ENCODE measurements around the gene ISOC2.
A peak's percentile ranks its signal among the peaks of the same experiment; 100 is the strongest.

The ISOC2 gene

DNA sequence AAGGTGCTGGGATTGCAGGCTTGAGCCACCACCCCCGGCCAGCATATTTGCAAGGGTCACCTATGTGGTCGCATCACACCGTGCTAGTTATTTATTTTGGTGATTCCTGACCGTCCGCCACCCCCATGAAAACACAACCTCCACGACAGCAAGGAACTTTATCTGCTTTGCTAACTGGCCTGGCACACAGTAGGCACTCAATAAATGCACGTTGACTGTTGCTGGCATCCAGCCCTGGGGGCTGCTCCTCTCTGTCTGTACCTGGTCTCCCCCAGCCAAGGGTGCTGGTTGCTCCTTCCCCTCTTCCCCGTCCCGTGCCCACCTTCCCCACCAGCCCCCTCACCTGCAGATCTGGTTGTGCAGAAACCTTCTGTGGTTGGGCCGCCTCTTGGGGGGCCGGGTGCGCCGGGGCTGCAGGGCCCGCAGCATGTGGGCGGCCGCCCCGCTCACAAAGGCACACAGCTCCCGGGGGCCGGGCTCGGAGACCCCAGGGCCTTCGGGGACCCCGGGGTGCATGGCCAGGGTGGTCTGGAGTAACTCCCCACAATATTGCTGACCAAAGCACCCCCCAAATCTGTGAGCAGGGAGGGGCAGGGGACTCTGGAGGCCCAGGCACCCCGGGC is 2.7 kb upstream of the ISOC2 start:
- no peak for DNase-seq (ENCODE audit: low read depth, low spot score)
- no peak overlapping the region for H3K4me3 ChIP-seq (ENCODE audit: low read length)

DNA sequence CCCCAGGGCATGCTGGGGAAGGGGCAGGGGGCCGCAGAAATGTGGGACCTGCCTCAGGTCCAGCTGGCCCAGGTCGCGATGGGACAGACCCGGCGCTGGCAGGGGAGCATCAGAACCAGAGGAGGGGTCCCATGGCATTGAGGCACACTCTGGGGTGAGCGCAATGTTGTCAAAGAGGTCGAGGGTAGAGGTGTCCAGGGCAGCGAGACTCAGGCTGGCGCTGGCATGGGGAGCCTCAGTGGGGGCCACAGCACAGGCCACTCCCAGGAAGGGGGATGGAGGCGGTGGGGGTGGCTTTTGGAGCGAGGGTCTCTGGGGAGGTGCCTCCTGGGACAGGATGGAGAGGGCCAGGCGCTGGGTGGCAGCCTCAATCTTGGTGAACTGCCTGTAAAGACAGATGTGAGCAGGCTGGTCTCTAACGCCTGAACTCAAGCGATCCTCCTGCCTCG is 2.2 kb upstream of the ISOC2 start:
- no peak for DNase-seq (ENCODE audit: low read depth, low spot score)

GRCh38 chr19:55462722-55463121 is 1.3 kb upstream of the ISOC2 start:
- H3K4me3 ChIP-seq (ENCODE audit: low read length): no peak overlapping the region

More for the DNA sequence above, 2.2 kb upstream of the ISOC2 start:
- no peak overlapping the region for H3K4me3 ChIP-seq (ENCODE audit: low read length)

DNA sequence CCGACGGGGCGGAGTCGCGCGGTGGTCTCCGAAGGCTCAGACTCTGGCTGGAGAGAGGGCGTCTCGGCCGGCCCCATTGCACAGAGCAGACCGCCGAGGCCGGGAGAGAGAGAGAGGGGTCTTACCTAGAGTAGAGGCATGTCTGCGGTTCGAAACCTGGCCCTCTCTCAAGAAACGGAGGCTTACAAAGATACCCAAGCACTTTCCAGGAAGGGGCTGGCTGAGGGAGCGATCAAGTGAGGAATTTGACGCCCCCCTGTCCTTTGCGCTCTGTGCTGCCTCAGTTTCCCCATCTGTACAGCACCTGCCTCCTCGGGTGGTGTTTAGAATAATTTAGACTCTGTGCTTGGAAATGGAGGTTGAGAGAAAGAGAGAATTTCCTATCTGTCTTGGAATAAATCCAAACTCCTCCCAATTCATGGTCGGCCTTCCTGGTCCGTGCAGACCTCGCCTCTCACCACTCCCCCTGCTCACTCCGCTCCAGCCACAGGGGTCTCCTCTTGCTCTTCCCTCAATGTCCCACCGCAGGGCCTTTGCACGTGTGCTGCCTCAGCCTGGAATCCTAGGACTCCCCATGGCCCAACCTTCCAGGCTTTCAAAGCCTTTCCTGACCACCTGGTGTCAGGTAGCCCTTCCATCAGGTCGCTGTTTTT is 658 bp upstream of the ISOC2 start:
- H3K4me3 ChIP-seq (ENCODE audit: low read length): peak overlapping the region; percentile 66
- no peak for DNase-seq (ENCODE audit: low read depth, low spot score)

More at GRCh38 chr19:55462722-55463121, 1.3 kb upstream of the ISOC2 start:
- no peak for DNase-seq (ENCODE audit: low read depth, low spot score)

GRCh38 chr19:55460670-55461258 is 678 bp downstream of the ISOC2 start:
- DNase-seq (ENCODE audit: low read depth, low spot score): no peak
- H3K4me3 ChIP-seq (ENCODE audit: low read length): peak overlapping the region; percentile 91

DNA sequence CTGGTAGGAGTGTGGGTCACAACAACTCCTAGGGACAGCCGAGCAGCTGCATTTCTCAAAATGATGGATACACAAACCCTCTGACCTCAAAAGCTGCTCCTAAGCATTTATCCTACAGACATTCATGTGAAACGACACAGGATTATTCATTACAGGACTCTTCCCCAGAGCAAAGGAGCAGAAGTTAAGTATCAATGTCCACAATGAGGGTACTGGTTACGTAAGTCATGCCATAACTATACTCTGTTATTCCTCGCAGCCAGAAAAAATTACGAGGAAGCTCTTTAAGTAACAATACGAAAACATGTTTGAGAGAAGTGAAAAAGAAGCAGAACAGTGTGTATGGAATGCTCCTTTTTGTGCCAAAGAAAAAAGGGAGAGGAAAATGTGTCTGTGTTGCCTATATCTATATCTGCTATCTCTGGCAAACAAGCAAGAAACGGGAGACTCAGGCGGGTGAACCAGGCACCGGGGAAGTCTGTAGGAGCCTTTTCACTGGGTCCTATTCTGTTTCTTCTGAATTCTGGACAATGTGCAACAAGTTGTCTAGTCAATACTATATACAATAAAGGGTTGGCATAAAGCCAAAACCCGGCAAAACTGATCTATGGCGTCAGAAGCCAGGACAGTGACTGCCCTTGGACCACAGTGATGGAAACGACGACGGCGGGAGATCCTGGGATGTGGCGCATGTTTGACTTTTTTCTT is 1.3 kb downstream of the ISOC2 start:
- no peak overlapping the region for H3K4me3 ChIP-seq (ENCODE audit: low read length)
- DNase-seq (ENCODE audit: low read depth, low spot score): no peak

DNA sequence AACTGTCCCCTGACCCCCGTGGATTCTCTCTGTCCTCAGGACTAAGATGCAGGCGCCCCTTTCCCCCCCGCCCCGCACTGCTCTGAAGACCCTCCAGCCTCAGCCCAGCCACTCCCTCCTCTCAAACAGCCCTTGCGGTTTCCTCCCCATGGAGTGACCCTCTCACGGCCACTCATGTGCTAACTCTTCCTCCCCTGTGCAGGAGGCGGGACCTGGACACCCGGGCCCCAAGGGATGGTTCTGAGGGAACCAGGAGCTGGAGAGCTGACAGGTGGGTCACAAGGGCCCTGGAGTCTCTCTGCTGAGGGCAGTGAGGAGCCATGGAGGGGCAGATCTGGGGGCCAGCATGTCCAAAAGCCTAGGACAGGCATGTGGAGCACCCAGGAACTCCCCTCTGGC is 1.9 kb downstream of the ISOC2 start:
- no peak overlapping the region for H3K4me3 ChIP-seq (ENCODE audit: low read length)
- no peak for DNase-seq (ENCODE audit: low read depth, low spot score)

DNA sequence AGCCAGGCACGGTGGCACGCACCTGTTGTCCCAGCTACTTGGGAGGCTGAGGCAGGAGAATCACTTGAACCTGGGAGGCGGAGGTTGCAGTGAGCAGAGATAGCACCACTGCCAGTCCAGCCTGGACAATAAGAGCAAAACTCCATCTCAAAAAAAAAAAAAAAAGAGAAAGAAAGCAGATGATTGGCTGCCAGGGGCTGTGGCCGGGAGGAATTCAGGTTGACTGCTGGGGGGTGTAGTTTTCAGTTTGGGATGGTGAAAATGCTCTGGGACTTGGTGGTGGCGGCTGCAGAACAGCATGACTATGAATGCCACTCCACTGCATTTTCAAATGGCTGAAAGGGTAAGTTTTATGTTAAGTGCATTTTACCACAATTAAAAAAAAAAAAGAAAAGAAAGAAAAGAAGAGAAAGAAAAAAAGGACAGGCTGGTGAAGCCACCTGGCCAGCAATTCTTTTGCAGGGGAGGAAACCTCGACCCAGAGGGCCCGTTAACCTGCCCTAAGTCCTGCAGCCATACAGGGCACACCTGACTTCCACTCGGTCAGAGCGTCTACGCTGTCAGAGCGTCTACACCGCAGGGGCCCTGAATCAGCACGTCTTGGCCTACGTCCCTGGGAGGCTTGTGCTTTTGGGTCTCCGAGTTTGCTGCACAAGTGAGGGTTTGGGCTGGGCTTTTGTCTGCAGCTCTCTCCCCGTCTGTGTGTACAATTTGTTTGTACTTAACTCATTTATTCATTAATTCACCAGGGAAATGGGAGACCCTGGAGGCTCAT is 3.6 kb downstream of the ISOC2 start:
- no peak overlapping the region for H3K4me3 ChIP-seq (ENCODE audit: low read length)
- DNase-seq (ENCODE audit: low read depth, low spot score): no peak

- no peak for DNase-seq (ENCODE audit: low read depth, low spot score)
- no peak overlapping the region for H3K4me3 ChIP-seq (ENCODE audit: low read length)
These were observed 5.1 kb downstream of the ISOC2 start for GRCh38 chr19:55456347-55456746.

DNA sequence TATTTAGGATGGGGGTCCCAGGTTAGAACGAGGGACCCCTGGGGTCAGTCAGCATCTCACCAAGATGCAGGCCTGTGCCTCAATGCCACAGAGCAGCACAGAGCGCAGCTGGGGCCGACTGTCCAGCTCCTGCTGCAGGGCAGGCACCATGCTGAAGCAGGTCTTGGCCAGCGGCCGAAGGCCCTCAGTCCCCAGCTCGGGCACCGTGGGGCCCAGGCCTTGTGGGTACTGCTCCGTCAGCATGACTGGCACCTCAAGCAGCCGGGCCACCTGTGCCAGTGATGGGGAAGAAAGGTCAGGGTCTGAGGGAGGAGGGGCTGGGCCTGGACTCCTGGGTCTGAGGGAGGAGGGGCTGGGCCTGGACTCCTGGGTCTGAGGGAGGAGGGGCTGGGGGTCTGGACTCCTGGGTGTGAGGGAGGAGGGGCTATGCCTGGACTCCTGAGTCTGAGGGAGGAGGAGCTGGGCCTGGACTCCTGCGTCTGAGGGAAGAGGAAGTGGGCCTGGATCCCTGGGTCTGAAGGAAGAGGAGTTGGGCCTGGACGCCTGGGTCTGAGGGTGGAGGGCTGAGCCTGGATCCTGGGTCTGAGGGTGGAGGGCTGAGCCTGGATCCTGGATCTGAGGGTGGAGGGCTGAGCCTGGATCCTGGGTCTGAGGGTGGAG is 5.7 kb downstream of the ISOC2 start:
- H3K4me3 ChIP-seq (ENCODE audit: low read length): no peak overlapping the region

GRCh38 chr19:55454787-55455243 is 6.6 kb downstream of the ISOC2 start:
- no peak overlapping the region for H3K4me3 ChIP-seq (ENCODE audit: low read length)
- DNase-seq (ENCODE audit: low read depth, low spot score): peak; percentile 44

More for the DNA sequence above, 5.7 kb downstream of the ISOC2 start:
- DNase-seq (ENCODE audit: low read depth, low spot score): no peak

- no peak for DNase-seq (ENCODE audit: low read depth, low spot score)
These were observed 7.8 kb downstream of the ISOC2 start for GRCh38 chr19:55453511-55454260.

DNA sequence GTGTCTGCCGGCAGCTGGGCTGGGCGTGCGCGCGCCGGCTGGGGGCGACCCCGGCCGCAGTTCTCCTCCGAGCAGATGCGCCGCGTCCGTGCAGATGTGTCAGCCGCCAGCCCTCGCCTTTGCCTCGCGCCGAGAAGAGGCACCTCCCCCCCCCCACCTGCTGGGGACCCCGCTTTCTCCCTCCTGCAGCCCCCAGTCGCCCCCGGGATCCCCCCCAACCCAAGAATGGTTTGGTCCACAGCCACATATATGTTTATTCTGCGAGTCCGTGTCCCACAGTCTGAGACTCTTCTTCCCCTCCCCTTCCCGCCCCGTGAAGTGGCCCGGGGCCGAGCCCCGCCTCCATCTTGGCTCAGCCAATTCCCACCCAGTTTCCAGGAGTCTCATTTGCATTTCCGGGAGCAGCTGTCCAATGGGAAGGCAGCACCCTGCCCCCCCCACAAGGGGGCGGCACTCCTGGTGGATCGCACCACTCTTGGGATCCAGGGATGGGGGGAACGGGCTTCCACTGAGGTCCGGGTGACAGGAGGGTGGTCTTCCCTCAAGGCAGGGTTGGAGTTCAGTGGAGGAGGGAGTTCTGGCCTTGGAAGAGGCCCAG is 8.6 kb downstream of the ISOC2 start:
- peak overlapping the region; percentile 60 for H3K4me3 ChIP-seq (ENCODE audit: low read length)
- peak; percentile 95 for DNase-seq (ENCODE audit: low read depth, low spot score)

More at GRCh38 chr19:55453511-55454260, 7.8 kb downstream of the ISOC2 start:
- no peak overlapping the region for H3K4me3 ChIP-seq (ENCODE audit: low read length)

DNA sequence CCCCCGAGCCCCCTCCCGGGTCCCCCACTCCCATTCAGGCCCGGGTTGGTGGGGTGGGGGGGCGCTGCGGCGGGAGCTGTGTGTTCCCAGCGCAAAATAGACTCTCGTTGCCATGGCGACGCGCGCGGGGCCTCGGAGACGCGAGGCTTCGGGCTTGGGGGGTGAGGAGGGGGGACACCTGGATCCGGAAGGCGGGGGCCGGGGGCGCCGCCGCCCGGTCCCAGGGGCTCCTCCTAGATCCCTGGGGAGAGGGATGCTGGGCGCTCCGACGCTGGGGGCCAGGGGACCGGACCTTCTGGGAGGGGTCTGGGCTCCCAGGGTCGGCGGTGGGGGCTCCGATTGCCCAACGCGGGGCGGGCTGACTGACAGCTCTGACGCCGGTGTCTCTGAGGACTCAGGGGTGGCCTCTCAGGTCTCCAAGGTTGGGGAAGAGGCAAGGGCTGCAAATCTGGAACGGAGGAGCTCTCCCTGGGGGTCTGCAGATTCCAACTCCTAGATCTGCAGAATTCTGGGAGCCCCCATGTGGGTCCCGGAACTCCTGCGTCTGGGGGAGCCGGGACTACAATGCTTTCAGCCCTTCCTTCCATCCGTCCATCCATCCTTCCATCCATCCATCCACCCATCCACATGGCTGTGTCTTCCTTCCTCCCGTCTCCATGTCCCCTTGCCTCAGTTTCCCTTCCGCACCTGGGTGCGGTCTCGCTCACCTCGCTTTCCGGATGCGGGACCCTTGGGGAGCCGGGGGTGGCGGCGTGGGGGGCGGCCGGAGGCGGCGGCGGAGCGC is 9.3 kb downstream of the ISOC2 start:
- peak overlapping the region; percentile 60 for H3K4me3 ChIP-seq (ENCODE audit: low read length)
- DNase-seq (ENCODE audit: low read depth, low spot score): no peak

GRCh38 chr19:55451163-55451964 is 10.1 kb downstream of the ISOC2 start:
- H3K4me3 ChIP-seq (ENCODE audit: low read length): peak overlapping the region; percentile 60; the same call in 1 of the 2 replicates
- DNase-seq (ENCODE audit: low read depth, low spot score): no peak

DNA sequence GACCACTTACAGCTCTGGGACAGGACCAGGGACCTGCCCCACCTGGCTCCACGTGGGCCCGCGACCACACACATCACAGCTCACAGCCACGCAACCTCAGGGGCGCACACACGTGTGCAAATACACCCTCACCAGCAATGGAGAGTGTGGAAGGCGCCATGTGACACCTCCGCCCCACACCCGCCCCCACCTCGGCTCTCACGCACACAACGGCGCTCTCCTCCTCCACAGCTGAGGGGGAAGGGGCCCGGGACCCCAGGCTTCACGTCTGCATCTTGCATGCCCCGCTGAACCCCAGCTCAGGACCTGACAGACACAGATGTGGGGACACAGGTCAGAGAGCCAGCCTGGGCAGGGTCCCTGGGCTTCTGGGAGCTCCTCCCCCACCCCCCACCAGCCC is 12.0 kb downstream of the ISOC2 start:
- DNase-seq (ENCODE audit: low read depth, low spot score): no peak

More for the DNA sequence above, 12.0 kb downstream of the ISOC2 start:
- H3K4me3 ChIP-seq (ENCODE audit: low read length): no peak overlapping the region
